A204.1 (cell line): ENCODE results near the gene RBM45.

Source experiments
- FAIRE-seq: peaks from 2 replicates; lab custom pipeline; 2012; peaks lifted over from hg19 to GRCh38; lab: Jason Lieb, UNC

RBM45 gene

GRCh38 chr2:178160601-178161000 lies 48.4 kb downstream of the RBM45 start:
- FAIRE-seq: no peak

GRCh38 chr2:178163395-178163794 lies 51.2 kb downstream of the RBM45 start:
- FAIRE-seq: no peak

DNA sequence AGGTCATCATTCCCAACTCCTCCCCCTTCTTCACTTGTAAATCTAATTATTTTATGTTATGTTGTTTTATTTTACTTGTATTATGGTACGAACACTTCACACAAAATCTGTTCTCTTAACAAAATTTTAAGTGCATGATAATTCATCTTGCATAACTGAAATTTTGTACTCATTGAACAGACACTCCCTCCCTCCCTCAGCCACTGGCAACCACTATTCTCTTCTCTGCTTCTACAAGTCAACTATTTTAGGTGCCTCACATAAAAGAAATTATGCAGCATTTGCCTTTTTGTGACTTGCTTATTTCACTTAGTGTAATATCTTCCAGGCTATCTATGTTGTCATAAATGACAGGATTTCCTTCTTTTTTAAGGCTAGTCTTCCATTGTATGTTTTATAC lies 51.7 kb downstream of the RBM45 start:
- FAIRE-seq: no peak

DNA sequence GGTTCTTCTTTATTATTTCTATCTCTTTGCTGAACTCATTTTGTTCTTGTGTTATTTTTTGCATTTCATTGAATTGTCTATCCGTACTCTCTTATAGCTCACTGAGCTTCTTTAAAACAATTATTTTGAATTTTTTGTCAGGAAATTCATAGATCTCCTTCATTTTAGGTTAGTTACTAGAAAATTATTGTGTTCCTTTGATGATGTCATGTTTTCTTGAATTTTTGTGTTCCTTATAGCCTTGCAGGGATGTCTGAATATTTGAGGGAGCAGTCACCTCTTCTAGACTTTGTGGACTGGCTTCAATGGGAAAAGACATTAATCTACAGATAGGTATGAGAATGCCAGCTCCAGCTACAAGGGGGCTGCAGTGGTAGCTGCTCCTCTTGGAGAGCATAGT lies 61.4 kb downstream of the RBM45 start:
- no peak for FAIRE-seq

DNA sequence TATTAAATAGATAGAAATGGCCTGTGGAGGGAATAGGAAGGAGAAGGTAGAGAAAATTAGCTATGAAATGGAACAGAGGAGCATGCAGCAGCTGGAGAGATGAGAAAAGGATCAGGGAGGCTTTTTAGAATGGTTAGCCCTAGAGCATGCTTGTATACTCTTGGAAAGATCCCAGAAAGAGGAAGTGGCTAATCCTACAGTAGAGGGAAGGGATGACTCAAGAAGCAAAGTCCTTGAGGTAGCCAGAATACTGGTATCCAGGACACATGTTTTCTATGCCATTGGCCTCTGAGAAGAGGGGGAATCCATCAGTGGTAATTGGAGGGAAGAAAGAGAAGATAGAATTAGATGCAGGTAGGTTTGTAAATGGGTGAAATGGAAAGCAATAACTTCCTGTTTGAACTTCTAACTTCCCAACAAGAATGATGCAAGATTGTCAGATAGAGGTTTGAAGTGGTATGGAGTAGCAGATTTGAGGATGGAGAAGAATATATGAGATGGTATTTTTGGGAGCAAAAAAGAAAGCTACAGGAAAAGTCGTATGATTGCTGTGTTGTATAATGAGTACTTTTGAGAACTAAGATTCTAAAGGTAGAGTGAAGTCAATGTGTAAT lies 64.9 kb downstream of the RBM45 start:
- no peak for FAIRE-seq
